Right lobe of liver (tissue), 6 donors: ENCODE results near the gene PEA15. TPM values are rescaled to one million over a fixed set of nuclear protein-coding genes. Genes with fewer than 3 reads are reported as not detected.
A peak's percentile ranks its signal among the peaks of the same experiment; 100 is the strongest.

Experiments used
- ATAC-seq, 4 donors: fragments of 200-7000 bp; cut with Tn5 transposase; one replicate each; pipeline ENCODE4 v1.9.1; 2020; ENCODE audit warnings: mild to moderate bottlenecking in 4 of 4, moderate library complexity in 4 of 4
- DNase-seq, 3 donors: peaks; one replicate each; pipeline ENCODE4 v3.0.0-alpha.2; 2020
- H3K27ac ChIP-seq, 3 donors: fragments of 200-600 bp; one replicate each; pipeline ENCODE4 v1.8.0; 2022
- H3K27me3 ChIP-seq, 2 donors: fragments of 200-600 bp; one replicate each; pipeline ENCODE4 v1.8.0; 2022
- H3K36me3 ChIP-seq, 4 donors: fragments of 200-600 bp; sonication (generic) in 1 of 4; one replicate each; pipeline versions ENCODE4 v1.5.1 to v1.8.0; 2017 to 2022; ENCODE audit warnings: control low read depth in 1 of 4
- H3K4me1 ChIP-seq, 4 donors: fragments of 200-600 bp; sonication (generic) in 1 of 4; one replicate each; pipeline versions ENCODE4 v1.5.1 to v1.8.0; 2017 to 2022; ENCODE audit warnings: control low read depth in 1 of 4
- H3K4me3 ChIP-seq, 3 donors: fragments of 200-600 bp; one replicate each; pipeline ENCODE4 v1.8.0; 2022
- H3K9me3 ChIP-seq, 4 donors: fragments of 200-600 bp; sonication (generic) in 1 of 4; one replicate each; pipeline versions ENCODE4 v1.5.1 to v1.8.0; 2017 to 2022; ENCODE audit warnings: control low read depth in 1 of 4
- CTCF ChIP-seq, 4 donors: fragments of 200-600 bp in 3 of 4; fragments of 450-650 bp in 1 of 4; IDR thresholded peaks; one replicate each; pipeline versions ENCODE4 v1.5.1 to v1.8.0; 2016 to 2022; ENCODE audit warnings: antibody characterized with exemption in 4 of 4, mild to moderate bottlenecking in 2 of 4
- POLR2A ChIP-seq: fragments of 450-650 bp; IDR thresholded peaks from one replicate; pipeline ENCODE4 v1.6.1; 2017; ENCODE audit warnings: antibody characterized with exemption, mild to moderate bottlenecking
- WGBS: methylation state at CpG from one replicate; pipeline ENCODE4 v1.1.6; 2018; ENCODE audit warnings: low coverage, low lambda C conversion rate; ENCODE audit not compliant: insufficient coverage; ENCODE audit errors: missing lambda C conversion rate; 5-methylcytosine and 5-hydroxymethylcytosine counted together
- intact Hi-C, 2 donors: fragments of 100-400 bp; cut with DNase I; formaldehyde crosslinking; loops; one replicate each; pipeline versions ENCODE4 v1.11.2 to v1.14.1; 2022
- total RNA-seq, 6 experiments: library from RNA; depleted of rRNA in 2 of 6; stranded (reverse); fragments of >200 nt in 2 of 6; fragmentation: NEBNext Ultra II Directional in 3 of 6; extraction: Animal tissue kit (Norgen Biotek cat#: 25700) in 3 of 6; gene quantifications; one replicate each; pipeline versions ENCODE4 v1.1.0 to v1.2.4, GENCODE V29; 2016 to 2023
- donor health status: DM: no; HTN: yes; CAD: no.
- donor health status: DM: no; HTN: no; CAD: no.
- donor health status: DM: no; HTN: no; CAD: no.
- donor health status: DM: no; HTN: yes; CAD: no.
- donor health status: DM: no; HTN: yes; CAD: no.

The PEA15 gene
- total RNA-seq, 6 experiments from 2014 or later = 11.5 to 45.7 (median 18.0) TPM

- intact Hi-C loops = no loop called here
- ATAC-seq (no peak), DNase-seq (no peak)
- 100% methylated on average over 3 of the region's 3 CpGs for WGBS
- no peaks in the 10 kb centered on the region for H3K27me3 ChIP-seq
- peaks cover 0 to 18% (median 5%) of the 10 kb centered on the region in 4 donors for H3K4me1 ChIP-seq
- no peak overlapping the region for H3K4me3 ChIP-seq
- H3K9me3 ChIP-seq = no peaks in the 10 kb centered on the region
- no peak overlapping the region for H3K27ac ChIP-seq
- H3K36me3 ChIP-seq = peaks cover 0 to 97% (median 49%) of the 10 kb centered on the region in 4 donors
- TF ChIP-seq CTCF (IDR thresholded peaks at IDR 0.05) = no peak
- no peak for TF ChIP-seq POLR2A
These were observed 17.4 kb downstream of the PEA15 start for GRCh38 chr1:160222546-160222945.

- H3K9me3 ChIP-seq = no peaks in the 10 kb centered on the region
- H3K27me3 ChIP-seq = no peaks in the 10 kb centered on the region
- DNase-seq (no peak), ATAC-seq (peak in 1 of 4 donors; percentile 40)
- peaks cover 0 to 97% (median 53%) of the 10 kb centered on the region in 4 donors for H3K36me3 ChIP-seq
- no peak overlapping the region for H3K4me3 ChIP-seq
- WGBS = 72% methylated on average over 2 of the region's 2 CpGs
- TF ChIP-seq POLR2A (no peak), CTCF (IDR thresholded peaks at IDR 0.05) (no peak)
- intact Hi-C loops = no loop called here
- H3K4me1 ChIP-seq = peaks cover 0 to 11% (median 0%) of the 10 kb centered on the region in 4 donors
- no peak overlapping the region for H3K27ac ChIP-seq
These were observed 19.4 kb downstream of the PEA15 start for GRCh38 chr1:160224606-160225005.

- Histone ChIP-seq H3K27me3 (no peaks in the 10 kb centered on the region), H3K9me3 (no peaks in the 10 kb centered on the region), H3K4me3 (no peak overlapping the region), H3K27ac (no peak overlapping the region), H3K36me3 (peaks cover 0 to 100% (median 55%) of the 10 kb centered on the region in 4 donors), H3K4me1 (peaks cover 0 to 11% (median 0%) of the 10 kb centered on the region in 4 donors)
- intact Hi-C loops = no loop called here
- ATAC-seq = no peak
- no peak for TF ChIP-seq CTCF (IDR thresholded peaks at IDR 0.05)
- TF ChIP-seq POLR2A = no peak
- whole genome bisulfite sequencing = 83% methylated on average over 2 of the region's 2 CpGs
- DNase-seq = no peak
These were observed 20.2 kb downstream of the PEA15 start for GRCh38 chr1:160225345-160225744.

GRCh38 chr1:160226623-160227022 is 21.4 kb downstream of the PEA15 start:
- ATAC-seq = no peak
- Histone ChIP-seq H3K27ac (no peak overlapping the region), H3K9me3 (no peaks in the 10 kb centered on the region), H3K36me3 (peaks cover 0 to 100% (median 54%) of the 10 kb centered on the region in 4 donors), H3K27me3 (no peaks in the 10 kb centered on the region), H3K4me3 (no peak overlapping the region), H3K4me1 (no peaks in the 10 kb centered on the region)
- WGBS = 94% methylated on average over 2 of the region's 2 CpGs
- DNase-seq = no peak
- intact Hi-C loops = no loop called here
- no peak for TF ChIP-seq CTCF (IDR thresholded peaks at IDR 0.05)
- no peak for TF ChIP-seq POLR2A

GRCh38 chr1:160227034-160227433 is 21.9 kb downstream of the PEA15 start:
- H3K9me3 ChIP-seq = no peaks in the 10 kb centered on the region
- H3K4me3 ChIP-seq = no peak overlapping the region
- intact Hi-C loops = no loop called here

More at GRCh38 chr1:160227034-160227433, 21.9 kb downstream of the PEA15 start:
- Histone ChIP-seq H3K27me3 (no peaks in the 10 kb centered on the region), H3K27ac (no peak overlapping the region), H3K4me1 (no peaks in the 10 kb centered on the region), H3K36me3 (peaks cover 0 to 100% (median 54%) of the 10 kb centered on the region in 4 donors)
- 79% methylated on average over 4 of the region's 4 CpGs for WGBS
- DNase-seq = no peak
- TF ChIP-seq CTCF (IDR thresholded peaks at IDR 0.05) (no peak), POLR2A (no peak)
- no peak for ATAC-seq
